NCI-H1417 (cell line): Measurements from ENCODE around the gene RAET1L.
"Not testable (repeated sequence)": the region's sequence is repeated elsewhere in the genome, so short reads cannot be mapped to it uniquely, and the experiment has no call there.

Experiments
- DNase-seq, 3 experiments: peaks; one replicate each; lab custom pipeline; 2025; lab: John Stamatoyannopoulos, UW

RAET1L gene

DNA sequence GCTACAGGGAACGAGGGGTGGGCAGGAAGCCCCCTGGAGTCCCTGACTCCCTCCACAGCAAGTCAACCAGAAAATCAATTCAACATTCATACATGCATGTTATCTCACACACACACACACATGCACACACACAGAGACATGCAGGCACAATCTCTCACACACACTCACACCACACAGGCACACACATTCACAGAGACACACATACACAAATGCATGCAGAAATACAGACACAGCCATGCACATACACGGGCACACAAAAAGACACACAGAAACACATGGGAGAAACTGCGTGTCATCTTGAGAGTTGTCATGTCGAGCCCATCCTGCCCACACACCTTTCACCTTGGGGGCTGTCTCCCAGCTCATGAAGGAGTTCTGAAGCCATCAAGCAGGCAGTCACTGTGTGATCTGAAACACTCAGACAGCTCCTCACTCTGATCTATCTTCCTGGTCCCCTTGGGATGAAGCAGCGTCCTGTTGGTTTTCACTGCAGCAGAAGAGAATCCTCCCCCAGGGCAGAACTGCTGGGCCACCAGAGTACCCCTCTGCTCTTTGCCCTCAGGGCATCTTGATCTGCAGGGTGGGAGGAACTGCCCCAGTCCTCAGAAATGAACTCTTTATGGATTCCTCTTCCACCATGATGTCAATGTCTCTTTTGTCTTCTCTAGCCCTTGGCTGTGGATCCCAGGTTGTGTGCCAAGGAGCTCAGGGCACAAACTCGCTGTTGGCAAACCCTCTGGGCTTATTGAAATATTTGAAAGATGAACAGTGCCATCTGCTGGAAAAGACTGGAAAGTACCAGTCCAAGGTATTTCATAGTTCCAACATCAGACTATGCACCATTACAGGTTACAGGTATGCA, 8.8 kb downstream of the RAET1L start:
- peak; percentile 63 to 90 (median 67) for DNase-seq

DNA sequence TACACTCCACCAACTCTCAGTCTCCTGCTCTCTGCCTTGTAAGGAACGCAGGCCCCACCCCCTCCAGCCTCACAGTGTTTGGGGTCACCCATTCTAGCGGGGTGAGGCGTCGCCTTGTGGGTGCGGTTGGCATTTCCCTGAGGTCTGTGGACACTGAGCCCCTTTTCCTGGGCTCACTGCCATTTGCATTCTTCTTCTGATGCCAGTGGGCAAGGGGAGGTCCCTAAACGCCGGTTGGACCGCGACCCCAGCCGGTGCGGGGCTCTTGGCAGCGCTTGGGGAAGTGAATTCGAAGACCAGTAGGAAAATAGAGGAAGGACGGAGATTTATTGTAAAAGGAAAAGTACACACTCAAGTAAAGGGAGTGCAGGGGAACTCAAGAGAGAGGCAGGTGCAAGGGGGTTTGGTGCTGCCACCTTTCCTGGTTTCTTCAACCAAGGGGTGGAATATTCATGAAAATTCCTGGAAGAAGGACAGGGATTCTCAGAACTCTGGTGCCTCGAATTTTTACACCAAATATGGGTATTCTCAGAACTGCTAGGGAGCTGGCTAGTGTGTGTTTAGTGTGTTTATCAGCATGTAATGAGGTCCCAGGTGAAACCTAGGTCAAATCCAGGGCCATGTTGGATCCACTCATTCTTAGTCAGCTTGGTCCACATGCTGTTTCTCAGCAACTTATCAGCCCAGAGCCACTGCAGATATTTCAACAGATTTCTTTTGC, 9.9 kb downstream of the RAET1L start:
- not testable (repeated sequence) for DNase-seq

DNA sequence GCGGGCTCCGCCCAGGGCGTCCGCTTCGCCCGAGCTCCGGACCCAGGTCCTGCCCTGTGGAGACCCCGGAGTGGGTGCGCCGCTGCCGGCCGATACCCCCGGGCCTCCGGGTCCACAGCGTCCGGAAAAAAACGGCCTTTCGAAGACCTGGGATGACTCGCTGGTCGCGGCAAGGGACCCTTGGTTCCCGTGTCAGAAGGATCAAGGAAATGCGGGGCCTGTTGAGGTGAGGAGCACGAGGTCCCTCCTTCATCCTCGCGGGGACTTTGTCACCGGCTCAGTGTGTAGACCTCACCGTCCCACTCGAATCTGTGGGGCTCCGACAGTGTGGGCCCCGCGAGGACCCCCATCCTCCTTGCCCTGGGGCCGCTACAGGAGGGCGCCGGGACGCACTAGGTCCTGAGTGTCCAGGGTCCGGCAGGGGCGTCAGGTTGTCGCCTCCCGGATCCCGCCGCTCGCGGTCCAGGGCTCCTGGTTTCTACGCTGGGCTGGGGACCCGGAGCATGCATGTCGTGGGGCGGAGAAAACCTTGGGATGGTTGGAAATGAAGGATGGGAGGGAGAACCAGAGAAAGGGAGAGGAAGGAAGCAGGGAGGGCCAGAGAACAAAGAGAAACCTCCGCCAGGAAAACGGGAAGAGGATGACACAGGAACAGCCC, 10.6 kb downstream of the RAET1L start:
- DNase-seq, result not testable (repeated sequence)

DNA sequence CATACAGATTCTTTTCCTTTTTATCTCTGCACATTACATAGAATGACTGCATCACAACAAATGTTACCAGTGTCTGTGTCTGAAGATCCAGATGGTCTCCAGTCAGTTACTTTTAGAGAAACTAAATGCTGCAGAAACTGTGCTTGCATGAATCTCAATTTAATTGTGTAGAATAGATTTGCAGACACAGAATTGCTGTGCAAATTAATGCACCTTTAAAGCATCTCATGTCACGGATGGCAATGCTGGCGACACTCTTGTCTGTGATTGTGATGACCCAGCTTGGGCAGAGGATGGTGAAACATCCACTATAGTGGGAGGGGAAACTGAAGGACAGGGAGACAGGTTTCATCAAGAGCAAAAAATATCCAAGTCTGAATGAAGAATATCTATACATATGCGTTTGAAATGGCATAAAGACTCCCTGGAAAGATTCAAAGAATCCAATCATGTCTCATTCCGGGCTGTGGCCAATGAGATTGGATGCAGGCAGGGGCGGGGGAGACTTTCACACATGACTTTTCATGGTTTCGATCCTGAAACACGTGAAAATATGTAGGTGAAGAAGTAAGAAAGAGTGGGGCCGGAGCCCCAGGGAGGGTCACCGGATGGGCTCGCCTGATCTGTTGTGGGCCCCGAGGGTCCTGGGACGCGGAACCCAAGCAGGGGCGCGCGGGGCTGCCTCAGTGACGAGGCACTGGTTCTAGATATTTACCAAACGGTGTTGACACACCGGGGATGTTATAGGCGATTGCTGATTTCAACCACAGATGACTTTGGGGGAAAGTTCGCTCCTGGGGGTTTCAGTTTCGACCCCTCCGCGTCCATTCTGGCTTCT, 11.3 kb downstream of the RAET1L start:
- DNase-seq, result not testable (repeated sequence)

DNA sequence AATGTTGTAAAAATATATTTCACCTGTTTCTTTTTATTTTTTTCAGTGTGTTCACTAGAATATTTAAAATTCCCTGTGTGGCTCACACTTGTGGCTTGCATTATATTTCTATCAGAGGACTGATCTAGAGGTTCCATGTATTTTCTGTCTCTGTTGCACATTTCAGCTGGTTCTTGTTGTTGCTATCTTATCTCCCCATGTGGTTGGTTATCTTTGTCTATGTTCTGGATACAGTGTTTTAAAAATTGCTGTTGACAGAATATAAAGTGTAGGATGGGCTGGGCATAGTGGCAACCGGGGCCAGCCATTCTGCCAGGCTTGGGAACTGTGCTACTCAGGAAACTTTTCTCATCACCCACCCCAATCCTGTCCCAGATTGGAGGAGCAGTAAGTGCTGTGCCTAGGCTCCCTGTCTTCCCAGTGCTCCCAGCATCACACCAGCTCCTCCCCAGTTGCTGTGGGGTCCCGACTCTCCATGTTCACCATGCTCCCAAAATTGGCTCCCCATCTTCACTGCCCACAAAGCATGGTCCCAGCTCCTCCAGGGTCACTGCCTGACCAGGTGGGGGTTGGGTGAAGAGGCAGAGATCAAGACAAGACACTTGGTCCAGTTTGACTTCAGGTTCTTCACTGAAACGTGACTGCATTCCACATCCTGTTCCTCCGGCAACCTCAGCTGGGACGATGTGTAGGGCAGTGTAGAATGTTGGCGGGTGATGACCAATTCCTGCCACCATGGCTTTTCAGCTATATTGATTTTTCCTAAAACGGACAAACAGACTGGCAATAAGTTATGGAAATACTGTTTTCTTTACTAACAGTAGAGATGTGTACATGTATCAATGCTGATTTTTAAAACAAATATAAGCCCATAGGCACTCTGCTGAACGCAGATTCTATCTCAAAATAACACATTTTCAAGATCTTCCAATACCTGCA, 12.2 kb downstream of the RAET1L start:
- not testable (repeated sequence) for DNase-seq

DNA sequence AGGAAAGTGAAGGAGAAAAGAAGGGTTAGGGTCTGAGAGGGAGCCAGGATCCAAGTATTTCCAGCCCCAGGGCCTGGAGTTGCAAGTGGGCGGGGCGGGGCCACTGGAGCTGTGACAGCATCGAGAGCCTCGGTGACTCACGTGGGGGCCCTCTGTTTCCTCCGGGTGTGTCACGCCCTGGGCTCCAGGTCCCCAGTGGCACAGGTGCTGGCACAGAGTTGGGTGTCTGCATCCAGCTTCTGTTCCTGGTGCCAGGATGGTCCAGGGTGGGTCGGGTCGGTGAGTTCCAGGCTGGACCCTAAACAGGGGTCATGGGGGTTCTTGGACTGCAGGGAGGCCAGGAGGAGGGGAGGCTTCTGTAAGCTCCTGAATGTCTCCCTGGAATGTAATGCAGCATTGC, 16.7 kb downstream of the RAET1L start:
- no peak for DNase-seq

DNA sequence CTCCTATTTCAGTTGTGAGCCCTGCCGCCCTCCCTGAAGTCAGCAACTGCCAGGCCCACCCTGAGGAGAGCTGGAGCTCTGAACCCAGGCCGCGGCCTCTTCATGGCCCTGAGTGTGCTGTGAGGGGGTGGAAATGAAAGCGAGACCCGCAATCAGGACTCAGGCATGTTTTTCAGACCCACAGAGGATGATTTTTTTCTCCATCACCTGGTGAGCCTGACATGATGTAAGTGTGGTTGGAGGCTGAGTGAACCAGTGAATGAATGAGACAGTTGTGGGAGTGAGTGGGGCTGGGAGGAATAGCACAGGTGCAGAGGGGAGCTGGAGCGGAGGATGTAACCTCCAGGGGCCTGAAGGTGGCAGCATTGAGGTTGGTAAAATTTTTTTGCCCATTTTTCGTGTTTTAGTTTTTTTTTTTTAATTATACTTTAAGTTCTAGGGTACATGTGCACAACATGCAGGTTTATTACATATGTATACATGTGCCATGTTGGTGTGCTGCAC, 18.3 kb downstream of the RAET1L start:
- peak in 2 of 3 experiments; percentile 7 to 33 for DNase-seq

DNA sequence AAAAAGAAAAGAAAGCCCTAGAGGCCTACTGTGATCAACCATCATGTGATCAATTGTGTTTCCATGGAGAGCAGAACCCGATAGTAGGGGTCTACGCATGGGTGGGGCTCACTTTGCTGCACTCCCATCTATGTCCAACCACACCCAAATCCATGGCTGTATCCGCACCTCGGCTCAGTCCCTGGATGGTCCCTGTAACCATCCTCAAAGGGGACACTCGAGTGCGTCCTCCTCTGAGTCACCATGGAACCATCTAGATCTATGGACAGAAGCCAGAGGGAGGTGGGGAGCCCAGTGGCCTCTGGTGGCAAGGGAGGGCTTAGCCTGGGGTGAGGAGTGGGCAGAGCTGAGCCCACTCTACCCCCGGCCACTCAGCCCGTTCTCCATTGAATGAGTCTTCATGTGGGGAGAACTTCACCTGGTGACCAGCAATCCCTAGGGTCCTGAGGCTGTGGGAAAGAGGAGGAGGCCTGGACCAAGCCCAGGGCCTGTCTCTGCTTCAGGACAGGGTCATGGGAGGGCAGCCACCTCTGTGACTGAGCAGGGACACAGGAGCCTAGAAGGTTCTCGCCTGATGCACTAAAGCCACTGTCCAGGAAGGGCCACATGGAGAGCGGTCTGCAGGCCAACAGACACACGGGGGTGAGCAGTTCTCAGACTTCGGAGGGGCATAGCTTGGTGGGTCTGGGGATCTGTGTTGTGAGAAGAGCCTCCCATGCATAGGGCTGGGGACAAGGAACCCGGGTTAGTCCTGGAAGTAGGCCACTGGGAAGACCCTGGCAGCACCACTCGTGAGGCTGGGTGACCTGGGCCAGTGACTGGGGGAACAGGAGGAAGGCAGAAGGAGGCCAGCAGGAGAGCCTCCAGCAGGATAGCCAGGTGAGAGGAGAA, 19.3 kb downstream of the RAET1L start:
- DNase-seq, result no peak

DNA sequence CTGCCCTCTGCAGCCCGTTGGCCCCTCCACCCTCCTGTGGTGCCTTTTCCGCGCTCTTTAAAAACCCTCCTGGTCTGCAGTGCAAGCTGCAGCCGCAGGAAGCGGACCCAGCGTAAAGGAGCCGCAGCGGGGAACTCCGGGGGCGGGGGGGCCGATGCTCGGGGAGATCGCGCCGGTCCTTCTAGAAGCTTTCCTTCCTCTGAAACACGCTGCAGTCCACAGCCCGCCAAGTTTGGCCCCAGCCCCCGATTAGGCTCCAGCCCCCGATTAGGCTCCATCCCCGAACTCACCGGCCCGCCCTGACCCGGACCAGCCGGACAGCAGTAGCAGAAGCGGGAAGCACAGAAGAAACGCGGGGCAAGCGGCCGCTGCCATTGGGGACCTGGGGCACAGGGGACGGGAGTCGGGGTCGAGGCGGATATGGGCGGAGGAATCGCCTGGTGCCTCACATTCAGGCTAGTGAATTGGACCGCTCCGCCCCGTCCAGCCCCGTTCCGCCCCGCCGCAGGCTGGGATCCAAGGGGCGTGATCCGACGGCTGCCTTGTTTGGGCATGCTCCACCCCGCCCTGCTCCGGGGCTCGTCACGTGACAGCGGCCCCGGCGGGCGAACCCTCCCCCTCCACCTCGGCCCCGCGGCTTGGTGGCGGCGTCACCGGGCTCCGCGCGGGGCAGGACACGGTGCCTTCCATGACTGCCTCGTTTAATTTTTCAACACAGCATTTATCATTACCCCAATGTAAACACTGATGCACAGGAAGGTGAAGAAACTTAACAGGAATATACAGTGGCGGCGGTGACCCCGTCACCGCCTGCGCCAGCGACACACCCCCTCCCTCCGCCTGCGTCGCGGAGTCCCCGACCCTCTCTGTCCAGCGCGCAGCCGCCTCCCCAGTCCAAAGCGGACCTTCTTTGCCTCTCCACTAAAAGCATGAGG, 20.3 kb downstream of the RAET1L start:
- peak; percentile 90 to 97 (median 95) for DNase-seq

DNA sequence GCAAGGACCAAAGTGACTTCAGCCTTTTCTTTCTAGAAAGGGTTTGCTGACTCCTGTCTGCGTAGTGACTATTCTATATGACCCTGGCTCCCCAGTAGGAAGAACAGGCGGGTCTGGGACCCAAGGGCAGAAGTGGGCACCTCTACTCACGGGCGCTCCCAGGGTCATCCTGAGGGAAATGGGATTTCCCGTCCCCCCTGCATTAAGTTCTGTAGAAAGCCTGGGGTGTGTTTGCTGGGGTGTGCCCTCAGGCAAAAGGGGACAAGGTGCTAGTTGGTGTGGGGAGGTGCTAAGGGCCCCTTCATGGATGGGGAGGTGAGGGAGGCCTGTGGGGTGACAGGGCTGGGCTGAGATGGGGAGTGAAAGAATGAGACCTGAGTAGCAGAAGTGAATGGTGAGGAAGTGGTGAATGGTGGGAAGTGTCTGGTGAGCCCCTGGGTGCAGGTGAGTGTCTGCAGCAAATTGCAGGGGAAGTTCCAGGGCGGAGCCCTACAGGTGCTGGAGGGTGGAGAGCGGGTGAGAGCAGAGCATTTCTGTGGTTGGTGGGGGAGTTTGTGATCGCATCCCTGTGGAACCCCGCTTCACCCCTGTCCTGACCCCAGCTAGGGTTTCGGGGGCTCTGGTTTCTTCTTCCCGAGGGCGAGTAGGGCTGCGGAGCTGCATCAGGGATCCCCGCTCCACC, 21.1 kb downstream of the RAET1L start:
- no peak for DNase-seq

DNA sequence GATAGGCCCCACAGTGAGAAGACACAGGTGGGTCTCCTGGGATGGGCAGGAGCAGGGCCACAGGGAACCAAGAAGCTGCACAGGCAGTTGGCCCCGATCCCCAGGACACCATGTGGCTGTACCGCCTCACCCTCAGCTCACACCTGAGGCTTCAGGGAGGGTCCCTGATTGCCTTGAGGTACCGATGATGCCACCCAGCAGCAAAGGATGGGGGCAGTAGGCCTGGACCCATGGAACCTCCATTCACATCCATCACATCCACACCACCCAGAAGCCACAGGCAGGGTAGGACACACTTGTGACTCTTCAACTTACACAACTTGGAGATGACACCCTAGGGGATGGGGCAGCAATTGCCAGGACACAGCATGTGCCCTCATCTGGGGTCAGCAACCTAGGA, 21.7 kb downstream of the RAET1L start:
- DNase-seq, result not testable (repeated sequence)

DNA sequence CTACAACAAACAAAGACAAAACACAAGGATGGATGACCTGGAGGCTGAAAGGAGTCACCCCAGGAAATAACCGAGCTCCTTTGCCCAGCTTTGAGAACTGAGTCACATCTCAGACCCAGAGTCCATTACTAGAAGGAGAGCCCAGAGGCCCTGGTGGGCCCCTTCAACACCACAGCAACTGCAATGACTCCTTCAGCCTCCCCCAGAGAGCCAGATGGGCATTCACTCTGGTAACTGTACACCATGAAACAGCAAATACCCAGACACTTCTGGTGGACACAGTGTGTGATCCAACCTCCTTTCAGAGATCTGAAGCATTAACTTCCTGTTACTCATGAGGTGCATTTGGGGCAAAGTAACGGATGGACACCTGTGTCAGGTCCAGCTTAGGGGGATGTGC, 22.6 kb downstream of the RAET1L start:
- DNase-seq, result no peak

DNA sequence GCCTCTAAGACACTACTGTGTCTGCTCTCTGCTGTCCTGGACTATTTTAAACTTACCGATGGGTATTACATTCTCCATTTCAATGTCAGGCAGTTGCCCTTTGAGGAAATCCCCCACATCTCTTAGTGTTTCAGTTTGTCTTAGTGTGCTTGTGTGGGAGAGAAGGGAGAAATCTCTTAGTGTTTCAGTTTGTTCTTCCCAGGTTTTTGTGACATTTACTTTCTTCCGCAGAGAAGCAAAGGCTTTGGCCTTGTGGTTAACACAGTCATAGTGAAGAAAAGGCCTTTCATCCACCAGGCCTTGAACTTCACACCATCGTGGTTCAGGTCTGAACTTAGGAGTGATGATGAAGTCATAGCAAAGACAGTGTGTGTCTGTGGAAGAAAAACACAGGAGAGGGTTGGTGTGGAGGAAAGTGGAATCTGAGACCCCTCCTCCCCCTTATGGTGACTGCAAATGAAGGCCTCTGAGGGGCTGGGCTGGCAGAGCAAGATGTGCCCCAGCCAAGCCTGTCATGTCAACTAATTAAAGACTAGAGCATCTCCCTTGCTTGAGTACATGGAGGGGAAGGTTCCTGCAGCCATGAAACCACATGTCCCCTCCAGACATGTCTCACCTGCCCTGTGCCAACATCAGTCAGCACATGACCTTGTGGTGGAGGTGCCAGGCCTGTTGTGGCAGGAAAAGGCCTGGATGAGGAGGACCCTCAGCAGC, 23.9 kb downstream of the RAET1L start:
- no peak for DNase-seq

DNA sequence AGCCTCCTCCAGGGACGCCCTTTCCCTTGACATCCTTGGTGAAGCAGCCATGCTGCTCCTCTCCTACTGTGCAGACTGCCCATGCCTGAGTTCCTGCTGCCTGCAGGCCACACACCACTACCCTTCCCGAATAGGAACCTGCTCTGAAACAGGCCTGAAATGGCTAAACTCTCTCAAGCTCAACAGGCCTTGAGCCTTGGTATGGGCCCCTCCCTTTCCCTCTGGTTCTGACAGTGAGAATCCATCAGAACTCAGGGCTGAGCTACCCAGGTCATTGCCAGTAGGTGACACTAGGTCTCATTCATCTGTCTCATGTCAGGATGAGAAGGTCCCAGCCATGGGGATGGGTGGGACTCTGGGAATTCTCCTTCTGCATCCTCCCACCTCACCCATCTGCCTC, 25.7 kb downstream of the RAET1L start:
- no peak for DNase-seq

DNA sequence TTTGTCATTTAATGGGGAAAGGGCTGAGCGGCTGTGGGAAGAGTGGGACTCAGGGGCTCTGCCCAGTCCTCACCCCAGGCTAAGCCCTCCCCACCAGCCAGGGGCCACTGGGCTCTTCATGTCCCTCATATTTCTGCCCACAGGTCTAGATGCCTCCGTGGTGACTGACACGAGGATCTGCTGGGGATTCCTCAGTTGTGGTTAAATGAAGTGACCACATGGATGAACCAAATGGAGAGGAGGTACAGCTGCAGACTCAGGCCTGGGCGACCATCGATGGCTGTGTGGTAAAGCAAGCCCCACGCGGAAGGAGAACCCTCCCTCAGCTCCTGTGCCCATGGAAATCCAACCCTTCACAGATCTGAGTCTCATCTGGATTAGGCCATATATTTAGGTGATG, 29.4 kb downstream of the RAET1L start:
- no peak for DNase-seq

DNA sequence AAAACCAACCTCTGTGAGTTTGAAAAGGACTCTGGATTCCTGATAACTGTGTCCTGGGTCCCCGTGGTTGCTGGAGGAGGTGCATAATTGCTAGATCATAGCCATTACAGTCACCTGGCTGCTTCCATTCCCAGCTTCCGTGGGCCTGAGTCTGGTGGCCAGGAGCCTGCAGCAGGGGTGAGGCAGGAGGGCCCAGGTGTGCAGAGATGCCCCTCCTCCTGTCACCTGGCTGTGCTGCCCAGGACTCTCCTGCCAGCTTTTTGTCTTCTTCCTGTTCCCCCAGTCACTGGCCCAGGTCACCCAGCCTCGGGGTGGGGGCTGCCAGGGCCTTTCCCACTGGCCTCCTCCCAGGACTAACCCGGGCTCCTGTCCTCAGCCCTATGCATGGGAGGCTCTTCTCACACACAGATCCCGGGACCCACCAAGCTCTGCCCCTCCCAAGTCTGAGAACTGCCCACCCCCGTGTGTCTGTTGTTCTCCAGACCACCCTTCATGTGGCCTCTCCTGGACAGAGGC, 30.0 kb downstream of the RAET1L start:
- no peak for DNase-seq

DNA sequence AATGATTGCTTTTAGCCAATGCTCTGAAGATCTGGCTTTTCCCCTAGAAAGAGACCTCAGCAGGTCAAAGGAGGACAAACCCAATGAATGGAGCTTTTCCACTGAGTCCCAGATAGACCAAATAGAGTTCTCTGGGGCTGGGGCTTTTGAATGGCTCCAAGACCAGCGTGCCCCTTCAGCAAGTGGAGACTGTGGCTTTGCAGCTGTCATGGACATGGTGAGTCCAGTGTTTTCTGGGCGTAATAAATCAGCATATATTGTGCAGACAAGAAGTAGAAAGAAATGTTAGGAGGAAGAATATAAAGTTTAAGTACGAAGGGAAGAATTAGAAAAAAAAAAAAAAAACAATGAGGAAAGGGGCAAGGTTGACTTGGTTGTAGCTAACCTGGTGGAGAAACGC, 33.5 kb downstream of the RAET1L start:
- no peak for DNase-seq
